ENCODE results near the gene MYO3B. TPM values are rescaled to one million over a fixed set of nuclear protein-coding genes. Genes with fewer than 3 reads are reported as not detected.

Gene MYO3B
- total RNA-seq, 1 donor from 2014 or later: not detected

DNA sequence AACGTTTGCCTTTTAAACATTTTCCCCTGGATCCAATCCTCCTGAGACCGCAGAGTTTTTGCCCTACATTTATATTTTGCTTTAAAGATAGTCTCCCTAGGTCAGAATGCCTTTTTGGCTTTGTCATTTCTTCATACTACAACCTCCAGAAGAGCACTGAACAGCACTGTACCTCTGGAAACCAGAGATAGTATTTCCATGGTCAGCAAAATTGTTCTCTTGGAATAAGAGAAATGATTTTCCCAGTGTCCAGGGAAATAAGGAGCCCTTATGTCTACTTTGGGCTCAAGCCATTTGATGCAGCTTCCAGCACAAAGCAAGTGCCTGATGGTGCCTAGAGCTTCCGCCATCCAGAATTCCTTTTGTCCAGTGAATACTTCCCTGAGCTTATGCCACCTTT is 461.7 kb downstream of the MYO3B start:
- H3K27me3 Mint-ChIP-seq (ENCODE audit: low read depth): peaks cover 20% of the 10 kb centered on the region
- no peak overlapping the region for H3K27ac Mint-ChIP-seq (ENCODE audit: unreplicated experiment)
- no peaks in the 10 kb centered on the region for H3K9me3 Mint-ChIP-seq (ENCODE audit: low read depth)
- H3K36me3 Mint-ChIP-seq (ENCODE audit: low read depth): no peaks in the 10 kb centered on the region
- no peak overlapping the region for H3K4me3 Mint-ChIP-seq (ENCODE audit: unreplicated experiment)
- no peaks in the 10 kb centered on the region for H3K4me1 Mint-ChIP-seq (ENCODE audit: low read depth)
- TF ChIP-seq, protein P1, sequence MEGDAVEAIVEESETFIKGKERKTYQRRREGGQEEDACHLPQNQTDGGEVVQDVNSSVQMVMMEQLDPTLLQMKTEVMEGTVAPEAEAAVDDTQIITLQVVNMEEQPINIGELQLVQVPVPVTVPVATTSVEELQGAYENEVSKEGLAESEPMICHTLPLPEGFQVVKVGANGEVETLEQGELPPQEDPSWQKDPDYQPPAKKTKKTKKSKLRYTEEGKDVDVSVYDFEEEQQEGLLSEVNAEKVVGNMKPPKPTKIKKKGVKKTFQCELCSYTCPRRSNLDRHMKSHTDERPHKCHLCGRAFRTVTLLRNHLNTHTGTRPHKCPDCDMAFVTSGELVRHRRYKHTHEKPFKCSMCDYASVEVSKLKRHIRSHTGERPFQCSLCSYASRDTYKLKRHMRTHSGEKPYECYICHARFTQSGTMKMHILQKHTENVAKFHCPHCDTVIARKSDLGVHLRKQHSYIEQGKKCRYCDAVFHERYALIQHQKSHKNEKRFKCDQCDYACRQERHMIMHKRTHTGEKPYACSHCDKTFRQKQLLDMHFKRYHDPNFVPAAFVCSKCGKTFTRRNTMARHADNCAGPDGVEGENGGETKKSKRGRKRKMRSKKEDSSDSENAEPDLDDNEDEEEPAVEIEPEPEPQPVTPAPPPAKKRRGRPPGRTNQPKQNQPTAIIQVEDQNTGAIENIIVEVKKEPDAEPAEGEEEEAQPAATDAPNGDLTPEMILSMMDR (IDR thresholded peaks at IDR 0.05): no peak
- no peak for DNase-seq (ENCODE audit: low spot score)

DNA sequence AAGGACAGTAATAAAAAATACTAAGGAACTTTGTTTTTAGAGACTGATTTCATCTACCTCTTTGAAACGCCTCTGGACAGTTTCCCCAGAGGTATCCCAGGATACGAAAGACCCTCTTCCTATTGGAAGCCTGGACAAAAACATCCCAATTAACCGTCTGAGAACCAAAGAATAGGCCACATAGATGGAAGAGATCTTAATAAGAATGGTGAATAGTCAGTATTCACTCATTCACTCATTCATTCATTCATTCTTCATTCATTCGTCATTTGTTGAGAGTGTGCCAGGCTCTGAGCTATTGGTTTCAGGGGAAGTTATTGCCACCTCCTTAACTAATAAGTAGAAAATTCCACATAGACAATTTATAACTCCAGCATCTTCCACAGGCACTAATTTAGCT is 464.0 kb downstream of the MYO3B start:
- Mint-ChIP-seq H3K4me1 (ENCODE audit: low read depth) (no peaks in the 10 kb centered on the region), H3K27ac (ENCODE audit: unreplicated experiment) (no peak overlapping the region), H3K27me3 (ENCODE audit: low read depth) (peaks cover 24% of the 10 kb centered on the region), H3K4me3 (ENCODE audit: unreplicated experiment) (no peak overlapping the region), H3K36me3 (ENCODE audit: low read depth) (no peaks in the 10 kb centered on the region), H3K9me3 (ENCODE audit: low read depth) (no peaks in the 10 kb centered on the region)
- no peak for DNase-seq (ENCODE audit: low spot score)
- TF ChIP-seq, protein P1 (IDR thresholded peaks at IDR 0.05): no peak

DNA sequence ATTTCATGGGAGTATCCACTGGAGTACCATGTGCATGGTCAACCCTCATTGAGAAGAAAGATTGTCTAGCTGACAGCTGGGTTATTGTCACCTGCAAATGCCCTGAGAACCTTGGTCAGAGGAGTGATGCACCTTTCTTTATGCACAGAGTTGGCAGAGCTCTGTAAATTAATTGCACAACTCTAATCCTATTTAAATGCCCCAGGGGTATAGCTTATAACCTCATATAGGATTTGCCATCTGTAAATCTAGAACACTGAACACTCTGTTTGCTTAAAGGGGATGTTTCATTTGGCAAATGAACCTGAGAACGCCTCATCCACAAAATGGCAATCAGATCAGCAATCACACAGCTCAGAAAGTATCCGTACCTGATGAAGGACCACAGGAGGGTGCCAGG is 465.4 kb downstream of the MYO3B start:
- TF ChIP-seq, protein P1 (IDR thresholded peaks at IDR 0.05): no peak
- H3K36me3 Mint-ChIP-seq (ENCODE audit: low read depth): no peaks in the 10 kb centered on the region
- H3K9me3 Mint-ChIP-seq (ENCODE audit: low read depth): no peaks in the 10 kb centered on the region
- peaks cover 24% of the 10 kb centered on the region for H3K27me3 Mint-ChIP-seq (ENCODE audit: low read depth)
- H3K27ac Mint-ChIP-seq (ENCODE audit: unreplicated experiment): no peak overlapping the region
- H3K4me3 Mint-ChIP-seq (ENCODE audit: unreplicated experiment): no peak overlapping the region
- DNase-seq (ENCODE audit: low spot score): no peak
- no peaks in the 10 kb centered on the region for H3K4me1 Mint-ChIP-seq (ENCODE audit: low read depth)

DNA sequence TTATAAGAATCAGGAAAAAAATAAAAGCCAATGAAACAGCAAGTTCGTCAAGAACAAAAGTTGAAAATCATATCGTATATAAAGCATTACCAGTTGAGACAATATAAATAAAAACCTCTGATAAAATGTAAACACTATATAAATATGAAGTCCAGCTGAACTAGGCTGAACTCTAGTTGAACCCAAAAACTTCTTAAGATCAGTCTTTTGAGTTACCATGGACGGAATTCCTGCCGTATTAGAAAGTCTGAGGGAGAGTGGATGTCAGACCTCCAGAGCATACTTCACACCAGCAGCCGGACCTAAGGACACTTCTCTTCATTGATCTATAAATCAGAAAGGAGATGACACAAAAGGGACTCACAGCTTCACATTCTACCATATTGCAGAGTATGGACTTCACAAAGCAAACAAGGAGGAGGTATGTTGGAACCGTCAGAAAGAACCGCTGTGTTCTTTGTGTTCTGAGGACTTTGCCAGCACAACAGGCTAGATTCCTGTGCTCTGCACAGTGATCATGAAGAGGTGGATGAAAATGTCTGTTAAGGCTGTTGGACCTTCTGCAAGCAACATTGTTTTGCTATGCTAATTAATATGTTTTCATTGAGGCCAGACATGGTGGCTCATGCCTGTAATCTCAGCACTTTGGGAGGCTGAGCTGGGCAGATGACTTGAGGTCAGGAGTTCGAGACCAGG is 469.9 kb downstream of the MYO3B start:
- Mint-ChIP-seq H3K36me3 (ENCODE audit: low read depth) (no peaks in the 10 kb centered on the region), H3K9me3 (ENCODE audit: low read depth) (no peaks in the 10 kb centered on the region), H3K27ac (ENCODE audit: unreplicated experiment) (no peak overlapping the region), H3K27me3 (ENCODE audit: low read depth) (peaks cover 18% of the 10 kb centered on the region), H3K4me3 (ENCODE audit: unreplicated experiment) (no peak overlapping the region), H3K4me1 (ENCODE audit: low read depth) (no peaks in the 10 kb centered on the region)
- no peak for DNase-seq (ENCODE audit: low spot score)
- TF ChIP-seq, protein P1 (IDR thresholded peaks at IDR 0.05): no peak

DNA sequence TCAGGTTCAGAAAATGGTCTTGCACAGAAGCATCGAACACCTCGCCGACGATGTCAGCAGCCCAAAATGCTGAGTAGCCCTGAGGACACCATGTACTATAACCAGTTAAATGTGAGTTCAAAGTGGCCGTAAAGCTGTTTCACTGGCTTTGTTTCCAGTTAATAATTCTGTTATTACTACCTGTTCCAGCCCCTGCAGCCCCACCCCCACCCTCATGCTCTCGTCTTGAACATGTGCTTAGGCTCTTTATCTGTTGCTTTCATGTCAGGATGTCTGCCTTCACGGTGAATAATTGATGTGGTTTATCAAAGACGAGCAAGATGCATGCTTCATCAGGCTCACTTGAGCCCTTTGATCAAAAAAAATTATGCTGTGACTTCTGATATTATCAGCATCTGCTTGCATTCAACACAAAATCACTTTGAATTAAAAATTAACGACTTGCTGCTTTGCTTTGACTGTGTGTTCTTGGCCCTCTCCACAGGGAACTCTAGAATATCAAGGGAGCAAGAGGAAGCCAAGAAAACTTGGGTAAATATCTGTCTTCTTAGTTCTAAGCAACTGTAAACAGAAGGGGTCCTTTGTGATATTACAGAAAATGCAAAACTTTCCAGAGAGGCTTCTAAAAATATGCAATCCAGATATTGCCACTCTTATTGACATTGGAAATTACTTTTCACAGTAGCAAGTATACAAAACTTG is 473.8 kb downstream of the MYO3B start:
- Mint-ChIP-seq H3K36me3 (ENCODE audit: low read depth) (peaks cover 1% of the 10 kb centered on the region), H3K4me3 (ENCODE audit: unreplicated experiment) (no peak overlapping the region), H3K27ac (ENCODE audit: unreplicated experiment) (no peak overlapping the region), H3K27me3 (ENCODE audit: low read depth) (peaks cover 6% of the 10 kb centered on the region), H3K9me3 (ENCODE audit: low read depth) (no peaks in the 10 kb centered on the region), H3K4me1 (ENCODE audit: low read depth) (no peaks in the 10 kb centered on the region)
- TF ChIP-seq, protein P1 (IDR thresholded peaks at IDR 0.05): no peak
- DNase-seq (ENCODE audit: low spot score): no peak

Data from chondrocyte (in vitro differentiated cells).